Trophoblast cell (in vitro differentiated cells and primary cell): ENCODE data around the gene C2CD4C.

ENCODE experiments used
- DNase-seq, 2 donors: peaks; one replicate each; pipeline ENCODE4 v3.0.0-alpha.2; 2016
- H2AFZ ChIP-seq: 2 replicates; pipeline ENCODE4 v1.6.1; 2013; ENCODE audit warnings: low read length, moderate library complexity, mild to moderate bottlenecking; ENCODE audit not compliant: insufficient read depth, poor library complexity
- H2AK5ac ChIP-seq: 2 replicates; pipeline ENCODE4 v1.6.1; 2013; ENCODE audit warnings: mild to moderate bottlenecking, low read length
- H2BK120ac ChIP-seq: 2 replicates; pipeline ENCODE4 v1.6.1; 2013; ENCODE audit warnings: low read length, mild to moderate bottlenecking, moderate library complexity; ENCODE audit not compliant: insufficient read depth, poor library complexity
- H2BK12ac ChIP-seq: 2 replicates; pipeline ENCODE4 v1.6.1; 2013; ENCODE audit warnings: mild to moderate bottlenecking, low read length, moderate library complexity
- H2BK5ac ChIP-seq: 2 replicates; pipeline ENCODE4 v1.6.1; 2013; ENCODE audit warnings: low read length, low read depth, moderate library complexity, mild to moderate bottlenecking; ENCODE audit not compliant: poor library complexity
- H3K14ac ChIP-seq: 2 replicates; pipeline ENCODE4 v1.6.1; 2013; ENCODE audit warnings: mild to moderate bottlenecking, low read length
- H3K18ac ChIP-seq: 2 replicates; pipeline ENCODE4 v1.6.1; 2013; ENCODE audit warnings: mild to moderate bottlenecking, low read length
- H3K23ac ChIP-seq: 2 replicates; pipeline ENCODE4 v1.6.1; 2013; ENCODE audit warnings: low read length
- H3K27ac ChIP-seq: 2 replicates; pipeline ENCODE4 v1.5.1; 2013; ENCODE audit warnings: low read depth, mild to moderate bottlenecking, inconsistent platforms, low read length, moderate library complexity
- H3K27me3 ChIP-seq: 2 replicates; pipeline ENCODE4 v1.6.1; 2013; ENCODE audit warnings: inconsistent platforms, mild to moderate bottlenecking, low read length, moderate library complexity; ENCODE audit not compliant: insufficient read depth
- H3K36me3 ChIP-seq, 2 experiments: 1 replicate in 1 of 2; 2 replicates in 1 of 2; pipeline ENCODE4 v1.6.1; 2013; ENCODE audit warnings: low read length in 2 of 2, mild to moderate bottlenecking in 2 of 2, moderate library complexity in 1 of 2; ENCODE audit not compliant: insufficient read depth in 2 of 2, control insufficient read depth in 1 of 2
- H3K4ac ChIP-seq: 2 replicates; pipeline ENCODE4 v1.6.1; 2013; ENCODE audit warnings: low read depth, mild to moderate bottlenecking, low read length, moderate library complexity
- H3K4me1 ChIP-seq, 2 experiments: 1 replicate in 1 of 2; 2 replicates in 1 of 2; pipeline ENCODE4 v1.6.1; 2013; ENCODE audit warnings: low read length in 2 of 2, mild to moderate bottlenecking in 2 of 2, moderate library complexity in 1 of 2; ENCODE audit not compliant: insufficient read depth in 2 of 2, control insufficient read depth in 1 of 2
- H3K4me2 ChIP-seq: 2 replicates; pipeline ENCODE4 v1.6.1; 2013; ENCODE audit warnings: inconsistent platforms, mild to moderate bottlenecking, low read length, moderate library complexity
- H3K4me3 ChIP-seq: 2 replicates; pipeline ENCODE4 v1.5.1; 2013; ENCODE audit warnings: mild to moderate bottlenecking, low read depth, low read length, inconsistent platforms
- H3K79me1 ChIP-seq: one replicate; pipeline ENCODE4 v1.6.1; 2013; ENCODE audit warnings: low read length
- H3K79me2 ChIP-seq: 2 replicates; pipeline ENCODE4 v1.6.1; 2013; ENCODE audit warnings: low read length, mild to moderate bottlenecking; ENCODE audit not compliant: control insufficient read depth, insufficient read depth, poor library complexity
- H3K9ac ChIP-seq: 2 replicates; pipeline ENCODE4 v1.6.1; 2013; ENCODE audit warnings: mild to moderate bottlenecking, low read length
- H3K9me3 ChIP-seq: 2 replicates; pipeline ENCODE4 v1.6.1; 2013; ENCODE audit warnings: low read depth, mild to moderate bottlenecking, control low read depth, inconsistent platforms, low read length; ENCODE audit not compliant: insufficient read depth
- H4K12ac ChIP-seq: 2 replicates; pipeline ENCODE4 v1.6.1; 2013; ENCODE audit warnings: low read depth, mild to moderate bottlenecking, low read length, moderate library complexity
- H4K8ac ChIP-seq: 2 replicates; pipeline ENCODE4 v1.6.1; 2013; ENCODE audit warnings: low read depth, mild to moderate bottlenecking, low read length, moderate library complexity
- H4K91ac ChIP-seq: one replicate; pipeline ENCODE4 v1.6.1; 2013; ENCODE audit warnings: low read depth, mild to moderate bottlenecking, low read length, moderate library complexity
- WGBS: extraction: QIAGEN DNeasy Blood & Tissue Kit; methylation state at CpG from one replicate; pipeline ENCODE4 v1.1.7; 2013; ENCODE audit warnings: missing lambda C conversion rate; ENCODE audit not compliant: insufficient read length, insufficient coverage; ENCODE audit errors: extremely low coverage; 5-methylcytosine and 5-hydroxymethylcytosine counted together

C2CD4C gene

DNA sequence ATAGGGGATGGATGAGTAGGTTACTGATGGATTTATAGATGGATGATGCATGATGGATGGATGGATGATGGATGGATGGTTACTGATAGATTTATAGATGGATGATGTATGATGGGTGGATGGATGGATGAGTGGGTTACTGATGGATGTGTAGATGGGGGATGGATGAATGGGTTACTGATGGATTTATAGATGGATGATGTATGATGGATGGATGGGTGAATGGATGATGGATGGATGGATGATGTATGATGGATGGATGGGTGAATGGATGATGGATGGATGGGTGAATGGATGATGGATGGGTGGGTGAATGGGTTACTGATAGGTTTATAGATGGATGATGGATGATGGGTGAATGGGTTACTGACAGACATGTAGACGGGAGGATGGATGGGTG lies 6.3 kb upstream of the C2CD4C start:
- Histone ChIP-seq H3K9ac (no peak overlapping the region), H3K79me1 (no peaks in the 10 kb centered on the region), H2AFZ (no peak overlapping the region), H2BK120ac (no peak overlapping the region), H4K91ac (no peak overlapping the region), H3K36me3 (peaks cover 5 to 11% of the 10 kb centered on the region in 2 experiments), H2BK5ac (no peak overlapping the region), H3K23ac (no peak overlapping the region), H4K12ac (no peak overlapping the region), H2AK5ac (no peak overlapping the region), H3K9me3 (peaks cover 8% of the 10 kb centered on the region), H3K18ac (no peak overlapping the region), H3K27ac (no peak overlapping the region), H3K14ac (no peak overlapping the region), H3K4me2 (no peak overlapping the region), H2BK12ac (no peak overlapping the region), H4K8ac (no peak overlapping the region), H3K79me2 (no peaks in the 10 kb centered on the region), H3K4me1 (peaks cover 8 to 9% of the 10 kb centered on the region in 2 experiments), H3K27me3 (peaks cover 3% of the 10 kb centered on the region), H3K4ac (no peak overlapping the region), H3K4me3 (no peak overlapping the region)
- no peak for DNase-seq
- WGBS = 100% methylated on average over 1 of the region's 1 CpG

DNA sequence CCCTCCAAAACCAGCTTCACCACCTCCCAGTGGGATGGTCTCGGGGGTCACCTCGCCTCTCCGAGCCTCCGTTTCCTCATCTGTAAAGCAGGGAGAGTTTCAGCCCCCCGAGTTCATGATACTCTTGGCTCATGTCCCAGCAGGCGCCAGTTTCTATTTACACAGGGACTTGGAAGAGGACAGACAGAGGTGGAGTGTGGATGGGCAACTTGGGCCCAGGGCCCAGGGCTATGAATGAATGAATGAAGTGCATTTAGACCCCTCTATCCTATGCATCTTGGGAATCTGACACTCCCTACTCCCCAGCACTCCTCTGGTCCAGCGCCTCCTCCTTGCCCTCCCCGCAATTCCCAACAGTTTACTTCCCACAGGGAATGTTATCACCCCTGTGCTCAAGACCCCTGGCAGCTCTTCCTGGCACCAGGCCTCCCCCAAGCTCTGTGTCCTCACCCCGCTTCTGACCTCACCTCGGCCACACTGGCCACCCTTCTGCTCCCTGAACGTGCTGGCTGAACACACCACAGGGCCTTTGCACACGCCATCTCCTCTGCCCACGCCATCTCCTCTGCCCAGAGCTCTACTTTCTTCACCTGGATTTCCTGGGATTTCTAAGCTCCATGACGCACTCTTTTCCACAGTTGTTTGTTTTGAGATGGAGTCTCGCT lies 4.9 kb upstream of the C2CD4C start:
- Histone ChIP-seq H4K8ac (no peak overlapping the region), H3K27ac (no peak overlapping the region), H3K4ac (no peak overlapping the region), H2BK5ac (no peak overlapping the region), H2AK5ac (no peak overlapping the region), H3K36me3 (peaks cover 5 to 9% of the 10 kb centered on the region in 2 experiments), H3K9ac (no peak overlapping the region), H2AFZ (no peak overlapping the region), H2BK12ac (no peak overlapping the region), H3K27me3 (peaks cover 12% of the 10 kb centered on the region), H3K14ac (no peak overlapping the region), H3K4me2 (no peak overlapping the region), H3K9me3 (peaks cover 9% of the 10 kb centered on the region), H3K4me1 (peaks cover 8 to 9% of the 10 kb centered on the region in 2 experiments), H3K23ac (no peak overlapping the region), H3K79me1 (peaks cover under 1% of the 10 kb centered on the region), H4K12ac (no peak overlapping the region), H3K18ac (no peak overlapping the region), H4K91ac (no peak overlapping the region), H3K79me2 (no peaks in the 10 kb centered on the region), H3K4me3 (no peak overlapping the region), H2BK120ac (no peak overlapping the region)
- WGBS = no CpG with 5 or more reads among the region's 15 CpGs
- DNase-seq = no peak

DNA sequence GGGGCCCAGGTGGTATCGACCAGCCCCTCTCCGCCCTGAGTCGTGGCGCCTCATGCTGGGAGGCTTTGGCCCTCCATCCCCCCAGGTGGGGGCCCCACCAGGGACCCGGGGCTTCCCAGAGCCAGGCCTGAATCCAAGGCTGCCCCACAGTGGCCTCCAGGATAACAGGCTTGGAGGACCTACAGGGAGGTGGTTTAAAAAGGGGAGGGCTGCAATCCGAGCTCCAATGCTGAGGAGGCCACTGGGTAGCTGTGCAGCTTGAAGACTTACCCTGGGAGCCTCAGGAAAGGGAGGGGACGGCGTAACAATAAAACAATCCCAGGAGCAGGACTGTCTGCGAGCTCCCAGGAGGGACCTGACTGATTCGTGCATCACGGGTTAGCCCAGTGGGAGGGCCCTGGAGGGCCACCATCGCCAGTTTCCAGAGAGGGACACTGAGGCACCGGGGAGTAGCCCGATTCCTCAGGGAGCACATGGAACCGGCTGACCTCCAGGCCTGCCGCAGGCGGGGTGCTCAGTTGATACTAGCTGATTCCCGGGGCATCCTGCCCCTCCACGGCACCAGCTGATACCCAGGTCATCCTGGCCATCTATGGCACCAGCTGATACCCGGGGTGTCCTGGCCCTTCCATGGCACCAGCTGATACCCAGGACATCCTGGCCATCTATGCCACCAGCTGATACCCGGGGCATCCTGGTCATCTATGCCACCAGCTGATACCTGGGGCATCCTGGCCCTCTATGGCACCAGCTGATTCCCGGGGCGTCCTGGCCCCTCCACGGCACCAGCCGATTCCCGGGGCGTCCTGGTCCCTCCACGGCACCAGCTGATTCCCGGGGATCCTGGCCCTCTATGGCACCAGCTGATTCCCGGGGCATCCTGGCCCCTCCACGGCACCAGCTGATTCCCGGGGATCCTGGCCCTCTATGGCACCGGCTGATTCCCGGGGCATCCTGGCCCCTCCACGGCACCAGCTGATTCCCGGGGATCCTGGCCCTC lies 3.7 kb upstream of the C2CD4C start:
- Histone ChIP-seq H3K36me3 (peaks cover 5 to 9% of the 10 kb centered on the region in 2 experiments), H3K79me1 (peaks cover 2% of the 10 kb centered on the region), H4K12ac (no peak overlapping the region), H3K9me3 (peaks cover 9% of the 10 kb centered on the region), H2AFZ (no peak overlapping the region), H2AK5ac (no peak overlapping the region), H2BK5ac (no peak overlapping the region), H4K8ac (no peak overlapping the region), H3K27me3 (peaks cover 12% of the 10 kb centered on the region), H3K23ac (no peak overlapping the region), H4K91ac (no peak overlapping the region), H3K9ac (no peak overlapping the region), H3K27ac (no peak overlapping the region), H3K4ac (no peak overlapping the region), H3K4me3 (no peak overlapping the region), H3K4me1 (peaks cover 3 to 4% of the 10 kb centered on the region in 2 experiments), H2BK120ac (no peak overlapping the region), H3K14ac (no peak overlapping the region), H2BK12ac (no peak overlapping the region), H3K18ac (no peak overlapping the region), H3K79me2 (no peaks in the 10 kb centered on the region), H3K4me2 (no peak overlapping the region)
- DNase-seq = no peak
- WGBS = no CpG with 5 or more reads among the region's 36 CpGs

DNA sequence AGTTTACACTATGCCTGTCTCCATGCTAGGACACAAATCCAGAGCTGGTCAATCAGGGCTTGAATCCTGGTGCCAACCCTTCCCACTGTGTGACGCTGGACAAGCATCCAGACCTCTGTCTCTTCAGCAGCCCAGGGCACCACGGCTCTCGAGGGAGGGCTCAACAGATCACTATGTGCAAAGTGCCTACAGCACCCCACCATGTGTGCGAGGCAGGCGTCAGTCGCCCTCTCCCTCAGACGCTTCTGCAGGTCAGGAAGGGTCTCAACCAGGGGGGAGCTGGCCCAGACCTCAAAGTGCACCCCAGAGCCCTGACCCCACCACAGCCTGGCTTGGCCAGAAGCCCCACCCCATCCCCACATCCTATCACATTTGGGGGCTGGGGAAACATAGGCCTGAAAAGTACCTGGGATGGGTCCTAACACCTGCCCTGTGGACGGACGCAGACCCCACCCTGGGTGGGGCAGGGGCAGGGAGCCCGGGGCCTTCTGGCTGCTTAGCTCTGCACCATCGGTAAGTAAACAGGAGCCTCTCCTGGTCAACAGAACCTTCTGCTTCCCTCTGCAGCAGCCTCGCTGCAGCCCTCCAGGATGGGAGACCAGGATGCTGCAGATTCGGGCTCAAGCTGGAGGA lies 2.9 kb upstream of the C2CD4C start:
- H3K27me3 ChIP-seq = peaks cover 12% of the 10 kb centered on the region
- no peak for DNase-seq
- H3K4me1 ChIP-seq = no peaks in the 10 kb centered on the region
- H3K23ac ChIP-seq = no peak overlapping the region
- no peak overlapping the region for H4K12ac ChIP-seq
- no peak overlapping the region for H3K4me3 ChIP-seq
- H3K18ac ChIP-seq = no peak overlapping the region
- no peak overlapping the region for H3K14ac ChIP-seq
- no peak overlapping the region for H2BK5ac ChIP-seq
- no CpG with 5 or more reads among the region's 13 CpGs for WGBS
- no peak overlapping the region for H3K4me2 ChIP-seq
- no peak overlapping the region for H3K27ac ChIP-seq
- no peak overlapping the region for H2AK5ac ChIP-seq
- peaks cover 5 to 7% of the 10 kb centered on the region in 2 experiments for H3K36me3 ChIP-seq
- no peak overlapping the region for H3K4ac ChIP-seq
- no peak overlapping the region for H2BK12ac ChIP-seq
- no peak overlapping the region for H2BK120ac ChIP-seq
- no peak overlapping the region for H4K8ac ChIP-seq
- no peak overlapping the region for H4K91ac ChIP-seq
- peaks cover 2% of the 10 kb centered on the region for H3K79me1 ChIP-seq
- no peaks in the 10 kb centered on the region for H3K79me2 ChIP-seq
- no peak overlapping the region for H2AFZ ChIP-seq
- no peak overlapping the region for H3K9ac ChIP-seq
- peaks cover 9% of the 10 kb centered on the region for H3K9me3 ChIP-seq
